HG02623 (cell line): ENCODE results near the gene DSTN.
"Not testable (repeated sequence)": the region's sequence is repeated elsewhere in the genome, so short reads cannot be mapped to it uniquely, and the experiment has no call there.

Experiments used
- ATAC-seq: cut with Tn5 transposase; IDR thresholded peaks from one replicate; pipeline ENCODE4 v1.9.1; 2021; ENCODE audit warnings: moderate library complexity; ENCODE audit not compliant: unreplicated experiment

DSTN gene

DNA sequence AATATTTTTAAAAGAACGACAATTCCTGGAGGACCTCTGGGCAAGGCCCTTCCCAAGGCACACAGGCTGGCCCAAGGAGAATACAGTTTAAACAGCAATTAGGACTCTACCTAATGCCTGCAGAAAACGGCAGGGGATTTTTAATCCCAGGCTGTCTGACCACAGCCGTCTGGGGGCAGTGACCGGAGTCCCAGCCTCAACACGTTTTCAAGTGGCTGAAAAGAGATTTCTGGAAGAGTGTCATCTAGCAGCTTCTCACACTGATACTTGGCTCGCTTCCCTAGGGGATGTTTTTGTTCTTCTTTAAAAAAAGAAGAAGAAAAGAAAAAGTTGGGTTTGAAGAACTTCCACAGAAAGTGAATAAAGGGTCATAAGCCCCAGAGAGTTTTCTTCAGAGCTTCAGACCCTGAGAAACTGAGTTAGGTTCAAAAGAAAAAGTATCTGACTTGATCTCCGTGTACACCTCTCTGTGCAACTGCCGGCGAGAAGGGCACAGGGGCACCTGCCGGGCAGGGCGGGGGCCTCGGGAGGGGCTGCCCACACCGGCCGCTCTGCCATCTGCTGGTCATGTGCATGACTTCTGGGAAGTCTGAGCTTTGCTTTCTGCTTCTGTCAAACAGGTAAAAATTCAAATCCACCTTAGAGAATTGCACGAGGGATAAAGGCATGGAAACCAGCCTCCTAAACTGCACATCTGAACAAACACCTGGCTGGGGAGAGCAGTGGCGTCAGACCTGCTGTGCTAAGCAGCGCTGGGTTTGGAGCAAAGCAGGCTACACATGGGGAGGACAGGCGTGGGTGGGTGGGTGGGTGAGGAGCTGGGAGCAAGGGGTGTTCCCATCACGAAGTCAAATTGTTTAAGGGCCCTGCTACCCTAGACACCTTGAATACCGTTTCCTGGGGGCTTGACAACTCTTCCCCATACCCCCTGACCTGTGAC is 79.2 kb downstream of the DSTN start:
- ATAC-seq, result no peak

- no peak for ATAC-seq
Observed at GRCh38 chr20:17650301-17651128, 80.6 kb downstream of the DSTN start.

- ATAC-seq, result no peak
Observed at GRCh38 chr20:17651129-17651759, 81.4 kb downstream of the DSTN start.

DNA sequence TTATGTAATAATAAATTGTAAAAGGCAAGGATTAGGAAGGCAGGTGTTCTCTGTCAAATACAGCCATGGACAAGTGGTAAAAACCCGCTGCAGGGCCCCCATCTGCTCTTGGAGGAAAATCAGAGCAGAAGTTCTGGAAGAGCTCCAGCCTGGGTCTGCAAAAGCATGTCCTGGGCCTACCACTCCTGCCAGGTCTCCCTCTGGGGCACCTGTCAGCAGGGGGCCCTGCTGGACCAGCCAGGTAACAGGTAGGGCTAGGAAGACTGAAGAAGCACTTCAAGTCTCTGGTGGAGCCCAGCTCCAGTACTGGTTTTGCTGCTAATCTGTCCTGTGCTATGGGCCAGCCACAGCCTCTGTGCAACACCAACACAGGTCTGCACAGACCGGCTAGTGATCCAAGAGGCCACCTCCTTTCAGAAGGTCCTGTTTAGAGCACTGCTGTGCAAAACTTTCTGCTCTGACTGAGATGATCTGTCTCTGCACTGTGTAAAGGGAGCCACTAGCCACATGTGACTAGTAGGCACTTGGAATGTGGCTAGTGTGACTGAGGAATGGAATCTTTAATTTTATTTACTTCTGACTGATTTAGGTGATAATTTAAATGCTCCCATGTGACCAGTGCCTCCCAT is 82.0 kb downstream of the DSTN start:
- no peak for ATAC-seq

GRCh38 chr20:17652411-17652810 is 82.5 kb downstream of the DSTN start:
- ATAC-seq, result no peak

- ATAC-seq, result no peak
Observed at GRCh38 chr20:17653835-17654648, 84.2 kb downstream of the DSTN start.

- ATAC-seq, result no peak
Observed at GRCh38 chr20:17654649-17655285, 84.9 kb downstream of the DSTN start.

- no peak for ATAC-seq
Observed at GRCh38 chr20:17655286-17655651, 85.4 kb downstream of the DSTN start.

DNA sequence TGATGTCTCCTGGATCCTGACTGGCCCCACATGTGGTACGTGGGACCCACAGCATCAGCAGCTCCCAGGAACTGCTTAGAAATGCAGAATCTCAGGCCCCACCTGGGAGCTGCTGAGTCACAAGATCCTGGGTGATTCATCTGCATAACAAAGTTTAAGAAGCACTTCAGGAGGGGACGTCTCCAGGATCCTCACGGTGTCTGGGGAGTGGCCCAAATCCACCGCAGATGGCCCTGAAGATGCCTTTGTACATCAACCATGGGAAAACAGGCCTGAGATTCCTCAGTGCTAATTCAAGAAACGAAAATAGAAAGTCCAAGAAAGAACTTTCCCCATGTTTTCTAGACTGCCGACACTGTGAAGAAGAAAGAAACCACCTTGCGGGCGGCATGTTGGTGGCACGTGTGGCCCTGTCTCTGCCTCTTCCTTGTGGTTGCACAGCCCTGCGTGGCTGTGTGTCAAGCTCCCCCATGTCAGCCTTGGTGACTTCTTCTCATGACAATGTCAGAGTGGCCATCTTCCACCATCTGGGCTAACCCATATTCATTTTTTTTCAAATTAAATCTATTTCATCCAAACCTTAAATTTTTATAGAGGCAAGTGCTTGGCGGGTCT is 86.1 kb downstream of the DSTN start:
- ATAC-seq, result no peak

DNA sequence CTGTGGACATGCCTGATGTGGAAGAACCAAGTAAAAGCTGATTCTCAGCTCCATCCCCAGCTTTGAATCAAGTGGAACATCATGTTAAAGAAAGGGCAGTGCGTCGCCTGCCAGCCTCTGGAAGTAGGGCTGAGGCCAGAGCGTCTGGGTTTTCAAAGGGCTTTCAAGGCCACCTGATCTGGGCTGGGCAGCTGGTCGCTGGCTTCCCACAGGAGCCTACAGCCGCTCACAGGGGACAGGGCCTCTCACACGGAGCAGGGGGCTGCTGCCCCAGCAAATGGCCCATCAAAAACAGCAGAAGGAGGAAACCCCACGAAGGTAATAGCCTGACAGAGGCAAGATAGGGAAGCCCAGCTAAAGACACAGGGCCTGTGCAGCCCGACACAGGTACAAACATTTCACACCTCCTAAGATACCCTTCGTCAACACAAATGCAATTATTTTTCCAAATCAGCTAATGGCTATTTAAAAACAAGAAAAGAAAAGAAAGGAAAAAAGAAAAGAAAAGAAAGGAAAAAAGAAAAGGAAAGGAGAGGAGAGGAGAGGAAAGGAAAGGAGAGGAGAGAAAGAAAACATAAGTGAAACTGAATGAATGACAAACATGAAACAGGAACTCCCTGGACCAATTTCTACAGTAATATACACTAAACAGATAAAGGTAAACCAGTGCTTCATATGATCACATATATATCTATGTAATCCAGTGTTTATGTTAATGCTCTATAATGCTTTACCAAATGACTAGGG is 87.4 kb downstream of the DSTN start:
- ATAC-seq, result no peak

DNA sequence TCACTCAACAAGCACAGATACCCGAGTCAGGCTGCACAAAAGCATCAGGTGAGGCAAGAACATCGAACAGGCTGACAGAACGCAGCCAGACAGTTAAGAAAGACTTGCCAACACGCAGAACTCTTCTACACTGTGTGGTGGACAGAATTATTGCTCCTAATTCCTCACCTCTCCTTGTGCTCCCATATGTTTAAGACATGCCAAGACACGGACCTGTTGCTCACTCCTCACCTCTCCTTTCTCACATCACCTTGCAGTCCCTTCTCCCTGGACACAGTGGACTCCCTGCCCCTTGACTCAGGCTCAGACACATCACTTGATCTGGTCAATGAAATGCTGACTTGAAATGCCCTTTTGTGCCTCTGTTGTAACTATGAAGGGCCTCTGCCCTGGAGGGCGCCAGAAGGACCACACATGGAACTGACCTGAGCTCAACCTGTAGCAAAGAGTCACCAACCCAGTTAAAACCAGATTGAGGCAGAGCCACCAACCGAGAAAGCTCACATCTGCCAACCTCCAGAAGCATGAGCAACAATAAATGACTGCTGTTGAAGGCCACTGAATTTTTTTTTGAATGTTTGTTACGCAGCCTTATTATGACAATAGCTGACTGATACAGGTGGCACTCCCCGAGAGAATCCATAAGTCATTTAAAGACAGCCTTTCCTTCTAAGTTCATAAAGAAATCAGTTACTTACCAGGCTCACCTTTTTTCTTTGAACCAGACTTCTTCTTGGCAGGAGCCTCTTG is 88.2 kb downstream of the DSTN start:
- no peak for ATAC-seq

- no peak for ATAC-seq
Observed at GRCh38 chr20:17658648-17658993, 88.7 kb downstream of the DSTN start.

DNA sequence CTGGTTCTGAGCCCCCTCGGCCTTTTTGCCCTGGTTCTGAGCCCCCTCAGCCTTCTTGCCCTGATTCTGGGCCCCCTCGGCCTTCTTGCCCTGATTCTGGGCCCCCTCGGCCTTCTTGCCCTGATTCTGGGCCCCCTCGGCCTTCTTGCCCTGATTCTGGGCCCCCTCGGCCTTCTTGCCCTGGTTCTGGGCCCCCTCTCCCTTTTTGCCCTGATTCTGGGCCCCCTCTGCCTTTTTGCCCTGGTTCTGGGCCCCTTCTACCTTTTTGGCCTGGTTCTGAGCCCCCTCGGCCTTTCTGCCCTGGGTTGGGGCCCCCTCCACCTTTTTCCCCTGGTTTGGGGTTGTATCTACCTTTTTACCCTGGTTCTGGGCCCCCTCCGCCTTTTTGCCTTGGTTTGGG is 89.5 kb downstream of the DSTN start:
- not testable (repeated sequence) for ATAC-seq
